DOHH2 (cell line): ENCODE data around the gene L3MBTL4.

Experiments used
- H3F3A ChIP-seq: fragments of 200-600 bp; sonication (generic), shearing (Covaris generic); 2 replicates; pipeline ENCODE4 v1.6.0; 2016; ENCODE audit warnings: antibody characterized with exemption, mild to moderate bottlenecking; ENCODE audit not compliant: control insufficient read depth, insufficient read depth
- H3K27ac ChIP-seq: fragments of 200-600 bp; sonication (generic); 2 replicates; pipeline ENCODE4 v1.5.1; 2014; ENCODE audit warnings: low read depth, mild to moderate bottlenecking, low read length, moderate library complexity
- H3K27me3 ChIP-seq: fragments of 200-600 bp; sonication (generic); 2 replicates; pipeline ENCODE4 v1.6.1; 2014; ENCODE audit warnings: mild to moderate bottlenecking, low read length, mixed read lengths; ENCODE audit not compliant: control insufficient read depth
- H3K36me3 ChIP-seq: fragments of 200-600 bp; sonication (generic); 2 replicates; pipeline ENCODE4 v1.6.1; 2014; ENCODE audit warnings: mild to moderate bottlenecking, low read length, moderate library complexity, mixed read lengths; ENCODE audit not compliant: control insufficient read depth
- H3K4me1 ChIP-seq: fragments of 200-600 bp; sonication (generic); 2 replicates; pipeline ENCODE4 v1.6.1; 2014; ENCODE audit warnings: mild to moderate bottlenecking, low read length, mixed read lengths; ENCODE audit not compliant: control insufficient read depth
- H3K4me2 ChIP-seq: fragments of 200-600 bp; sonication (generic); 2 replicates; pipeline ENCODE4 v1.6.0; 2014; ENCODE audit warnings: mild to moderate bottlenecking, low read length, moderate library complexity
- H3K4me3 ChIP-seq: fragments of 200-600 bp; sonication (generic); 2 replicates; pipeline ENCODE4 v1.5.1; 2014; ENCODE audit warnings: mild to moderate bottlenecking, low read length, mixed read lengths
- H3K79me2 ChIP-seq: fragments of 200-600 bp; sonication (generic); 2 replicates; pipeline ENCODE4 v1.6.1; 2014; ENCODE audit warnings: mild to moderate bottlenecking, low read length, mixed read lengths; ENCODE audit not compliant: control insufficient read depth
- H3K9me2 ChIP-seq: fragments of 200-600 bp; sonication (generic); replicated peaks from 2 replicates; pipeline ENCODE4 v1.6.1; 2014; ENCODE audit warnings: mild to moderate bottlenecking, low read length, mixed read lengths; ENCODE audit not compliant: control insufficient read depth
- H3K9me3 ChIP-seq: fragments of 200-600 bp; sonication (generic); 2 replicates; pipeline ENCODE4 v1.6.1; 2014; ENCODE audit warnings: antibody characterized with exemption, low read length, mixed read lengths; ENCODE audit not compliant: control insufficient read depth, insufficient read depth
- H4K20me1 ChIP-seq: fragments of 200-600 bp; sonication (generic); 2 replicates; pipeline ENCODE4 v1.6.0; 2014; ENCODE audit warnings: low read depth, mild to moderate bottlenecking, antibody characterized with exemption, low read length, moderate library complexity; ENCODE audit not compliant: control insufficient read depth, insufficient read depth
- EZH2phosphoT487 ChIP-seq: fragments of 200-600 bp; sonication (generic); IDR thresholded peaks from 2 replicates; pipeline ENCODE4 v1.6.1; 2017; ENCODE audit warnings: borderline replicate concordance, mild to moderate bottlenecking, antibody characterized with exemption, low read length, moderate library complexity, mixed read lengths
- TF ChIP-seq, protein P1 (sequence below): fragments of 200-600 bp; sonication (generic); IDR thresholded peaks from one replicate; pipeline ENCODE4 v1.5.1; 2014; ENCODE audit warnings: antibody characterized with exemption, mild to moderate bottlenecking, low read depth, low read length; ENCODE audit not compliant: poor library complexity, severe bottlenecking

The L3MBTL4 gene

DNA sequence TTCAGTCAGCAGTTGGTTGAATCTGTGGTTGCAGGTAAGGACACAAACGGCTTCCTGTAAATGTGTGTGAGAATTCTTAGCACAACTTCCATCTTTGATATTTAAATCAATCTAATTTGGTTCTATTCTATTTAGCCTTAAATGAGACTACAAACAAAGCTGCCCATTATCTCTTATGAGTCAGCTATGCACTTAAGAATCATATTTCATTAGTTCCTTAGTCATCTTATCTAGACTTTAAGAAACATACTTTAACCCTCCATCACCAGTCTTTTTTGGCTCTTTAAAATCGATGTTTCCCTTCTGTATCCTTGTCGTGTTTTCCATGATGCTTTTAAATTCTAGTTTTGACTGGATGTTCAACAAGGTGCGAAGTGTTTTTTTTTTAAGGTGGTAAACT, 405.0 kb downstream of the L3MBTL4 start:
- Histone ChIP-seq H3K79me2 (no peaks in the 10 kb centered on the region), H4K20me1 (no peaks in the 10 kb centered on the region), H3K9me2 (no peaks in the 10 kb centered on the region), H3K4me2 (no peak overlapping the region), H3K27me3 (no peaks in the 10 kb centered on the region), H3K27ac (no peak overlapping the region), H3K4me1 (peaks cover 11% of the 10 kb centered on the region), H3K9me3 (no peaks in the 10 kb centered on the region; the same call in 1 of the 2 replicates), H3K36me3 (no peaks in the 10 kb centered on the region), H3K4me3 (no peak overlapping the region), H3F3A (no peaks in the 10 kb centered on the region)
- TF ChIP-seq, protein P1, sequence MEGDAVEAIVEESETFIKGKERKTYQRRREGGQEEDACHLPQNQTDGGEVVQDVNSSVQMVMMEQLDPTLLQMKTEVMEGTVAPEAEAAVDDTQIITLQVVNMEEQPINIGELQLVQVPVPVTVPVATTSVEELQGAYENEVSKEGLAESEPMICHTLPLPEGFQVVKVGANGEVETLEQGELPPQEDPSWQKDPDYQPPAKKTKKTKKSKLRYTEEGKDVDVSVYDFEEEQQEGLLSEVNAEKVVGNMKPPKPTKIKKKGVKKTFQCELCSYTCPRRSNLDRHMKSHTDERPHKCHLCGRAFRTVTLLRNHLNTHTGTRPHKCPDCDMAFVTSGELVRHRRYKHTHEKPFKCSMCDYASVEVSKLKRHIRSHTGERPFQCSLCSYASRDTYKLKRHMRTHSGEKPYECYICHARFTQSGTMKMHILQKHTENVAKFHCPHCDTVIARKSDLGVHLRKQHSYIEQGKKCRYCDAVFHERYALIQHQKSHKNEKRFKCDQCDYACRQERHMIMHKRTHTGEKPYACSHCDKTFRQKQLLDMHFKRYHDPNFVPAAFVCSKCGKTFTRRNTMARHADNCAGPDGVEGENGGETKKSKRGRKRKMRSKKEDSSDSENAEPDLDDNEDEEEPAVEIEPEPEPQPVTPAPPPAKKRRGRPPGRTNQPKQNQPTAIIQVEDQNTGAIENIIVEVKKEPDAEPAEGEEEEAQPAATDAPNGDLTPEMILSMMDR = no peak
- TF ChIP-seq EZH2phosphoT487 = no peak

DNA sequence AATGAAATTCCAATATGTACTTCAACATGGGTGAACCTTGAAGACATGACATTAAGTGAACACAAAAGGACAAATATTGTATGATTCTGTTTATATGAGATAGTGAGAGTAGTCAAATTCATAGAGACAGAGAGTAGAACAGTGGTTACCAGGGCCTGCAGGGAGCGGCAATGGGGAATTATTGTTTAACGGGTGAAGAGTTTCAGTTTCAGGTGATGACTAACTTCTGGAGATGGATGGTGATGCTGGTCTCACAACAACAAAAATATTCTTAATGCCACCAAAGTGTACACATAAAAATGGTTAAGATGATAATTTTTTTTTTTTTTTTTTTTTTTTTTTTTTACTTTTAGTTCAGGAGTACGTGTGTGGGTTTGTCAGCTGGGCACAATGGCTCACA, 410.0 kb downstream of the L3MBTL4 start:
- no peaks in the 10 kb centered on the region for H3K27me3 ChIP-seq
- H3K4me1 ChIP-seq = peaks cover 11% of the 10 kb centered on the region
- H4K20me1 ChIP-seq = no peaks in the 10 kb centered on the region
- TF ChIP-seq, protein P1 = no peak
- TF ChIP-seq EZH2phosphoT487 = no peak
- no peaks in the 10 kb centered on the region for H3K79me2 ChIP-seq
- H3K36me3 ChIP-seq = no peaks in the 10 kb centered on the region
- no peaks in the 10 kb centered on the region for H3K9me3 ChIP-seq
- no peak overlapping the region for H3K4me2 ChIP-seq
- no peaks in the 10 kb centered on the region for H3F3A ChIP-seq
- no peak overlapping the region for H3K27ac ChIP-seq
- H3K4me3 ChIP-seq = no peak overlapping the region
- no peaks in the 10 kb centered on the region for H3K9me2 ChIP-seq

DNA sequence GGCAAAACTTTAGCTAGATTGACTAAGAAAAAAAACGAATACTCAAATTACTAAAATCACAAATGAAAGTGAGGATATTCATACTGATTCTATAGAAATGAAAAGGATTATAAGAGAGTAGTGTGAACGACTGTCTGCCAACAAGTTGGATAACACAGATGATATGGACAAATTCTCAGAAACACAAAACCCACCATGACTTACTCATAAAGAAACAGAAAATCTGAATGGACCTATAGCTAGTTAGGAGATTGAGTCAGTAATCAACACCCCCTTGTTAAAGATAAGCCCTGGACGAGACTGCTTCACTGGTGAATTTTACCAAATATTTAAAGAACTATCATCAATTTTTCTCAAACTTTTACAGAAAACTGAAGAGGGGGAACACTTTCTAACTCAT, 410.6 kb downstream of the L3MBTL4 start:
- no peaks in the 10 kb centered on the region for H3K79me2 ChIP-seq
- H3K27ac ChIP-seq = no peak overlapping the region

More for the DNA sequence above, 410.6 kb downstream of the L3MBTL4 start:
- H3K4me3 ChIP-seq = no peak overlapping the region
- H3K4me2 ChIP-seq = no peak overlapping the region
- H4K20me1 ChIP-seq = no peaks in the 10 kb centered on the region
- no peaks in the 10 kb centered on the region for H3K9me2 ChIP-seq
- peaks cover 11% of the 10 kb centered on the region for H3K4me1 ChIP-seq
- H3K36me3 ChIP-seq = no peaks in the 10 kb centered on the region
- H3K27me3 ChIP-seq = no peaks in the 10 kb centered on the region
- H3F3A ChIP-seq = no peaks in the 10 kb centered on the region
- TF ChIP-seq, protein P1 = no peak
- no peak for TF ChIP-seq EZH2phosphoT487
- H3K9me3 ChIP-seq = no peaks in the 10 kb centered on the region
